HepG2 (cell line): Measurements from ENCODE around the gene BABAM2. TPM values are rescaled to one million over a fixed set of nuclear protein-coding genes. Genes with fewer than 3 reads are reported as not detected.

ENCODE experiments used
- AHDC1 ChIP-seq: sonication (generic); formaldehyde crosslinking; IDR thresholded peaks from 2 replicates; pipeline ENCODE4 v1.5.1; 2020; ENCODE audit warnings: mild to moderate bottlenecking, missing genetic modification reagents, borderline replicate concordance
- ARID4A ChIP-seq: sonication (generic); formaldehyde crosslinking; IDR thresholded peaks from 2 replicates; pipeline ENCODE4 v1.5.0; 2020; ENCODE audit warnings: mild to moderate bottlenecking, missing genetic modification reagents, borderline replicate concordance
- ISX ChIP-seq: sonication (generic); formaldehyde crosslinking; conservative IDR thresholded peaks from 2 replicates; pipeline ENCODE4 v1.5.0; 2020; ENCODE audit warnings: missing genetic modification reagents
- KAT8 ChIP-seq: IDR thresholded peaks from 2 replicates; pipeline ENCODE4 v1.6.1; 2016; ENCODE audit warnings: missing genetic modification reagents, missing compliant biosample characterization
- LRRFIP1 ChIP-seq: sonication (generic); formaldehyde crosslinking; conservative IDR thresholded peaks from 2 replicates; pipeline ENCODE4 v1.4.0; 2020; ENCODE audit warnings: missing genetic modification reagents
- MYPOP ChIP-seq: sonication (generic); formaldehyde crosslinking; IDR thresholded peaks from 2 replicates; pipeline ENCODE4 v1.8.1; 2023; ENCODE audit warnings: mild to moderate bottlenecking, moderate library complexity, missing genetic modification reagents
- PPARG ChIP-seq: conservative IDR thresholded peaks from 2 replicates; pipeline ENCODE4 v1.6.1; 2016; ENCODE audit warnings: missing biosample characterization, missing genetic modification reagents
- TFAP4 ChIP-seq: sonication (generic); IDR thresholded peaks from 2 replicates; pipeline ENCODE4 v1.6.1; 2016; ENCODE audit warnings: low read depth, borderline replicate concordance
- ZNF577 ChIP-seq: sonication (generic); formaldehyde crosslinking; IDR thresholded peaks from 2 replicates; pipeline ENCODE4 v1.4.0; 2020; ENCODE audit warnings: mild to moderate bottlenecking, low read depth, missing genetic modification reagents, borderline replicate concordance
- polyA plus RNA-seq, 8 experiments: library from polyadenylated mRNA; depleted of rRNA in 3 of 8; stranded (reverse) in 7 of 8; unstranded in 1 of 8; fragments of >200 nt; fragmentation: Illumina TruSeq in 4 of 8; extraction: Trizol in 4 of 8; gene quantifications; 2 replicates each; pipeline versions ENCODE4 v1.2.1 to v1.2.3, GENCODE V29; 2011 to 2016; ENCODE audit warnings: low read depth in 4 of 8, missing spikeins in 1 of 8, mixed read lengths in 1 of 8; ENCODE audit not compliant: insufficient read depth in 1 of 8
- total RNA-seq, 5 experiments: library from RNA; depleted of rRNA; stranded (reverse); fragments of >200 nt; fragmentation: Illumina TruSeq; extraction: Trizol; gene quantifications; 2 replicates each; pipeline ENCODE4 v1.2.3, GENCODE V29; 2016; ENCODE audit warnings: low read depth in 1 of 5

Gene BABAM2
- total and polyA plus RNA-seq, 2 of the 13 experiments (the other 11 are each of a cell fraction or from before 2014, with no cell fraction given) = 24.9 to 28.0 TPM

- TF ChIP-seq ARID4A (CRISPR knock-in tag) (no peak), PPARG (CRISPR knock-in tag) (0 out of 2 replicates have a peak, but pooled peaks have one; percentile 33), TFAP4 (peak; percentile 52; the same call in 1 of the 2 replicates), AHDC1 (CRISPR knock-in tag) (no peak), MYPOP (CRISPR knock-in tag) (0 out of 2 replicates have a peak, but pooled peaks have one; percentile 17), ZNF577 (no peak), KAT8 (CRISPR knock-in tag) (0 out of 2 replicates have a peak, but pooled peaks have one; percentile 22), ISX (CRISPR knock-in tag) (no peak), LRRFIP1 (CRISPR knock-in tag) (no peak)
Observed at GRCh38 chr2:28359222-28360057, 468.9 kb downstream of the BABAM2 start (continued).
